NCI-H2196 (cell line): Measurements from ENCODE around the gene DZIP1.
"Not testable (repeated sequence)": the region's sequence is repeated elsewhere in the genome, so short reads cannot be mapped to it uniquely, and the experiment has no call there.

Experiments used
- DNase-seq: peaks from one replicate; lab custom pipeline; 2025; ENCODE audit not compliant: unreplicated experiment; lab: John Stamatoyannopoulos, UW

The DZIP1 gene, protein sequence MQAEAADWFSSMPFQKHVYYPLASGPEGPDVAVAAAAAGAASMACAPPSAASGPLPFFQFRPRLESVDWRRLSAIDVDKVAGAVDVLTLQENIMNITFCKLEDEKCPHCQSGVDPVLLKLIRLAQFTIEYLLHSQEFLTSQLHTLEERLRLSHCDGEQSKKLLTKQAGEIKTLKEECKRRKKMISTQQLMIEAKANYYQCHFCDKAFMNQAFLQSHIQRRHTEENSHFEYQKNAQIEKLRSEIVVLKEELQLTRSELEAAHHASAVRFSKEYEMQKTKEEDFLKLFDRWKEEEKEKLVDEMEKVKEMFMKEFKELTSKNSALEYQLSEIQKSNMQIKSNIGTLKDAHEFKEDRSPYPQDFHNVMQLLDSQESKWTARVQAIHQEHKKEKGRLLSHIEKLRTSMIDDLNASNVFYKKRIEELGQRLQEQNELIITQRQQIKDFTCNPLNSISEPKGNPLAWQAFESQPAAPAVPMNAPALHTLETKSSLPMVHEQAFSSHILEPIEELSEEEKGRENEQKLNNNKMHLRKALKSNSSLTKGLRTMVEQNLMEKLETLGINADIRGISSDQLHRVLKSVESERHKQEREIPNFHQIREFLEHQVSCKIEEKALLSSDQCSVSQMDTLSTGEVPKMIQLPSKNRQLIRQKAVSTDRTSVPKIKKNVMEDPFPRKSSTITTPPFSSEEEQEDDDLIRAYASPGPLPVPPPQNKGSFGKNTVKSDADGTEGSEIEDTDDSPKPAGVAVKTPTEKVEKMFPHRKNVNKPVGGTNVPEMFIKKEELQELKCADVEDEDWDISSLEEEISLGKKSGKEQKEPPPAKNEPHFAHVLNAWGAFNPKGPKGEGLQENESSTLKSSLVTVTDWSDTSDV

GRCh38 chr13:95644601-95645052 lies at the start of gene DZIP1:
Gene DZIP1 (minus strand): TSS chr13:95644706. CDS start chr13:95642029, 2,677 bp downstream.
- peak; percentile 55 for DNase-seq

GRCh38 chr13:95690986-95691385 lies 46.5 kb upstream of the DZIP1 start:
- DNase-seq = not testable (repeated sequence)

- no peak for DNase-seq
These were observed 45.0 kb upstream of the DZIP1 start for GRCh38 chr13:95689582-95689926.

DNA sequence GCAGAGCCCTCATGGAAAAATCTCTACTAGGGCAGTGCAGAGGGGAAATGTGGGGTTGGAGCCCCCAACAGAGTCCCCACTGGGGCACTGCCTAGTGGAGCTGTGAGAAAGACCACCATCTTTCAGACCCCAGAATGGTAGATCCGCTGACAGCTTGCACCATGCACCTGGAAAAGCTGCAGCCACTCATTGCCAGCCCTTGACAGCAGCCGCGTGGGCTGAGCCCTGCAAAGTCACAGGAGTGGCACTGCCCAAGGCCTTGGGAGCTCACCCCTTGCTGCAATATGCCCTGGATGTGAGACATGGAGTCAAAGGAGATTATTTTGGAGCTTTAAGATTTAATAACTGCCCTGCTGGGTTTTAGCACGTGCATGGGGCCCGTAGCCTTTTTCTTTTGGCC lies 40.5 kb upstream of the DZIP1 start:
- not testable (repeated sequence) for DNase-seq

DNA sequence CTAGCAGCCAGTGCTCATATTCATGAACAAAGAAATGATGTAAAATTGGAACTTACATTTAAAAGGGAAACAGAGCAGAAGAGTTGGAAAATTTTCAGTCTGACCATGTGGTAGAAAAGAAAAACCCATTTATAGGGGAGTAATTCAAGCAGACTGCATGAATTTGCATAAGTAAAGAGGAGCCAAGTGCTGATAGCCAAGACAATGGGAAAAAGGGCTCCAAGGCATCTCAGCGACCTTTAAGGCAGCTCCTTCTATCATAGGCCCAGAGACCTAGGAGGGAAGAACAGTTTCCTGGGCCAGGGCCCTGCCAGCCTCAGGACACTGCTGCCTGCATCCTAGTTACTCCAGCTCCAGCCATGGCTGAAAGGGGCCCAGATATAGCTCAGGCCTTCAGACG lies 39.9 kb upstream of the DZIP1 start:
- no peak for DNase-seq

GRCh38 chr13:95679722-95680121 lies 35.2 kb upstream of the DZIP1 start:
- DNase-seq = no peak

GRCh38 chr13:95678967-95679366 lies 34.5 kb upstream of the DZIP1 start:
- no peak for DNase-seq

- no peak for DNase-seq
These were observed 33.2 kb upstream of the DZIP1 start for GRCh38 chr13:95677564-95678266.

DNA sequence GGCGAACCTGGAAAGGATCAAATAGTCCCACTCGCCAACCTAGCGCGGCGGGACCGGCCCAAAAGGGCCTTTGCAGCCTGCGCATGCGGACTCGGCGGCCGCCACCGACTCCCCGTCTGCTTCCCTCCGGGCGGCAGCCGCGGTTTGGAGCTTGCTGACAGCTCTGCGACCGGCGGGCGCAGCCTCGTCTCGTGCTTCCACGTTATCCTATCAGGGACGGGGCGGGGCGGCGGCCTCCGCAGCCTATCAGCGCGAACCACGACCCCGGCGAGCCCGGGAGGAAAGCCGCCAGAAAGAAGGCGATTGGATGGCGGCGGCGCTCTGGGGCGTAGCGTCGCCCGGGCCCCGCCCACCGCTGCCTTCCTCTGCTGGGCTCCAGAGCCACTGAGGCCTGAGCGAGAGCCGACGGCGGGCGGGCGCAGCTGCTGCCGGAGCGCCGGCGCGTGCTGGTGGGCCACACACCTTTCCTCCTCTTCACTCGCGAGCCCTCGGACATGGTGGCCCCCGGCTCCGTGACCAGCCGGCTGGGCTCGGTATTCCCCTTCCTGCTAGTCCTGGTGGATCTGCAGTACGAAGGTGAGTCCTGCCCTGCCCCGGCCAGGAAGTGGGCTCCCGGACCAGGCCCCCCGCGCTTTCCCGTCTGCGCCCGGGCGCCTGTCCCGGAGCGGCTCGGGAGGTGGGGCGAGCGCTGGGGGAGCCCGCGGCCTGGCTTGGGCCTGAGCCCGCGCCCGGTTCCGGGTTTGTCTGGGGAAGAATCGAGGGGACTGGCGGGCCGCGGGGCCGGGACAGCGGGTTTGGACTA lies 32.5 kb upstream of the DZIP1 start, which contains the start of gene DNAJC3:
TSS of gene DNAJC3 (plus strand) at position 378 of the 802 bp plus-strand sequence. CDS start at position 495, 117 bp downstream.
- DNase-seq = peak; percentile 86

- no peak for DNase-seq
These were observed 31.7 kb upstream of the DZIP1 start for GRCh38 chr13:95676105-95676761.

GRCh38 chr13:95671597-95671996 lies 27.1 kb upstream of the DZIP1 start:
- DNase-seq = no peak

GRCh38 chr13:95667235-95667634 lies 22.7 kb upstream of the DZIP1 start:
- DNase-seq = not testable (repeated sequence)

DNA sequence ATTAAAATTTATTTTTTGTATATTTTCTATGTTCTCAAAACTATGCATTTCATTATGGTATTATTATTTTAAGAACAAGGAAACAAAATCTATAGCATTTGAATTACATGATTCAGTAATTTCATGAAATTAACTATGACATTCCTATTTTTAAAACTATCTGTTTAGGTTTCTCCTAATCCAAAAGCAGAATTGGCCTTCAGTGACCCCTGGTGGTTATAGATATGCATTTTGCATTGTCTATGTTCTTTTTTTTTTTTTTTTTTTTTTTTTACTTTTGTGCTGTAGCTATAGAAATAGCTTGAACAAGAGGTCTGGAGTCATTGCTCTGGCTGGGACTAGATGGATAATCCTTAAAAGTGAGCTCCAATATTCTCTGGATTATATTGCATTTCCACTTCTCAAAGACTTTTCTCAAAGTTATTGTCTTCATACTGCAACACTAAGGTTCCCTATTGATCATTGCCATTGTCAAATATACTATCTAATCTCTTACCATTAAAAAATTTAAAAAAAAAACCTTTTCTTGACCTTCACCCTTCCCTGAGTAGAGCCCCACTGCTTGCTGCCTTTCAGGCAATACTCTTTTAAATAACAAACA lies 16.6 kb upstream of the DZIP1 start:
- peak; percentile 38 for DNase-seq

DNA sequence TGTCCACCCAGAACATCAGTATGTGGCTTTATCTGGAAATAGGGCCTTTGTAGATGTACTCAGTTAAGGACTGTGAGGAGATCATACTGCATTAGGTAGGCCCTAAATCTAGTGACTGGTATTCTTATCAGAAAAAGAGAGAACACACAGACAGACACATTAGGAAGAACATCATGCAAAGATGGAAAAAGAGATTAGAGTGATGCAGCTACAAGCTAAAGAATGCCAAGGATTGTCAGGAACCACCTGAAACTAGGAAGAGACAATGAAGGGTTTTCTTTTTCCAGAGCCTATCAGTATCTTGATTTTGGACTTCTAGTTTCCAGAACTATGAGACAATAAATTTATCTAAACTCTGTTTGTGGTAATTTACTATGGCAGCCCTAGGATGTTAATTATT lies 15.0 kb upstream of the DZIP1 start:
- DNase-seq = no peak

DNA sequence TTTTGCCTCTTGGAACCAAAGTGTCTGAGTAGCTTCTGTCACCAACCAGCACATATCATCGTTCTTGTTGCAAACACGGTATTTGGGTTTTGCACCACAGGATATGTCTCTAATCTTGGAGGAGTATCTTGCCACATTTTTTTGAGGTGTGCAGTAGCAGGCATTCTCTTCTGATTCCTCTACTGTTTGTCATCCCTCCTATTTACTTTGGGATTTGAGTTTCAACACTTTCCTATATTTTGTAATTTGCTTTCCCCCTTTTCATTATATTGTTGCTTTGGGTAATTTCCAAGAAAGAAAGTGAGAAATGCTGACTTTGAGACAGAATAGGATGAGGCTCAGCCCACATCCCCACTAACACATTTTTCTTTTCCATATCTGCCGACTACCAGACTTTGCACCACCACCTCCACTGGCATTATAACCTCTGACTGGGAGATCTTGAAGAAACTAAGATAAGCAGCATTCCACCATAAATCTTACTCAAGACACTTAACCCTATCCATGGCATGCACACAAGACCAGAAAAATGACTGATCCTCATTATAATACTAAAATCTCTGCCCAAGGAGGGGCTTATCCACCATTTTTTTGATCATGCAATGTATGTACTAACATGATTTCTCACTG lies 12.0 kb upstream of the DZIP1 start:
- no peak for DNase-seq

- DNase-seq = no peak
These were observed 8.3 kb upstream of the DZIP1 start for GRCh38 chr13:95652821-95653220.

DNA sequence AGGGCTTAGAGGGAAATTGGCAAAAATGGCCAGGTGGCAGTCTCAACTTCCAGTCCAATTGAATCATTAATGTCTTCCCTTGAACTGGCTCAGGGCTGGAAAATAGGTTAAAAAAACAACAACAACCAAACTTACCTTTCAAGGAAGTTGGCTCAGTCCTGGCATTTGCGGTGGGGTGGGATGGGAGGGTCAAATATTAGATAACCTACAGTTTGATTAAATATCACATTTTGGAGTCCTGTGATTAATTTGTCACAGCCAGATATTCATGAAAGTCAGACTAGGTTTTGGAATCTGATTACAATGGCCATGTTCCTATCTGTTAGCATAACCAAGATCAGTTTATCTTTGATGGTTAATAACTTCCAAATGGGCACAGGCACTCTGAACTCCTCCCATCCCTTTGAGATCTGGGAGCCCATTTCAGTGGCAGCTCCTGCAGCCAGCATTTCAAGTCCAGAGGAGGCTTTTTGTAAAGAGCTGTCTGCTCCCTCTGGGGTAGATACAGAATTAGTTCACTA lies 7.8 kb upstream of the DZIP1 start:
- DNase-seq = no peak

- no peak for DNase-seq
These were observed 6.2 kb upstream of the DZIP1 start for GRCh38 chr13:95650696-95651095.

DNA sequence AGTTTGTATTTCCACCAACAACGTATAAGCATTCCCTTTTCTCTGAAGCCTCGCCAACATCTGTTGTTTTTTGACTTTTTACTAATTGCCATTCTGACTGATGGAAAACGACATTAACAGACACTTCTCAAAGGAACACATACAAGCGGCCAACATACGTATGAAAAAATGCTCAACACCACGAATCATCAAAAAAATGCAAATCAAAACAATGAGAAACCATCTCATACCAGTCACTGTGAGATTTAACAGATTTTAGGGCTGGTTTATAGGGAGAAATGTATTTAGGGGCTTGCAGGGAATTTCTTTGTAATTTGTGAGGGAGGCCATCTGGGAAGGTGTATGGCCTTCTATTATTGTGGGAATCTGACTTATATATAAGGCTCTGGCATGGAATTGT lies 2.8 kb upstream of the DZIP1 start:
- DNase-seq = no peak
